Skeletal muscle cell (primary cell): ENCODE measurements around the gene IL5RA.

Experiments used
- DNase-seq: peaks from one replicate; pipeline ENCODE4 v3.0.0-alpha.2; 2010; ENCODE audit warnings: low read depth
- H3K4me3 ChIP-seq: 2 replicates; pipeline ENCODE4 v1.5.1; 2011; ENCODE audit warnings: low read depth, mild to moderate bottlenecking, control low read depth, low read length, moderate library complexity

The IL5RA gene

GRCh38 chr3:3071136-3071535, 39.0 kb downstream of the IL5RA start:
- no peak overlapping the region for H3K4me3 ChIP-seq
- DNase-seq: no peak

DNA sequence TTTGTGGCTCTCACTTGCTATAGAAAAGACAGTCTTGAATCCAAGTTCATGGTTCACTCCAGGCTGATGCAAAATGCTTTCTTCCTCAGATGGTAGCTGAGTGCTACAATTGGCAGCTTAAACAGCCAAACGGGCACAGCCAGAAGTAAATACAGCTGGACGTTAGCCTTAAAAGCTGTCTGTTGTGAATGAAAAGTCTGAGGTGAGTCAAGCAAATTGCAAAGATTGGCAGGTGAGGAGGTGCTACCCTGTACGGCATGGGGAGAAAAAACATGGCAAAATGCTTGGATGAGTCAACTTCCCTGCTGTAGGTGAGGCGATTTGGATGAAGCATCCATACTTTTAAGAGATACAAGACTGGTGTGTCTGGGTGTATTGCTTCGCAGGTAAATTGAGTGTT, 40.5 kb downstream of the IL5RA start:
- no peak overlapping the region for H3K4me3 ChIP-seq
- no peak for DNase-seq

GRCh38 chr3:3068358-3068881, 41.8 kb downstream of the IL5RA start:
- H3K4me3 ChIP-seq: no peak overlapping the region
- DNase-seq: no peak

GRCh38 chr3:3066910-3067309, 43.3 kb downstream of the IL5RA start:
- H3K4me3 ChIP-seq: no peak overlapping the region
- no peak for DNase-seq

DNA sequence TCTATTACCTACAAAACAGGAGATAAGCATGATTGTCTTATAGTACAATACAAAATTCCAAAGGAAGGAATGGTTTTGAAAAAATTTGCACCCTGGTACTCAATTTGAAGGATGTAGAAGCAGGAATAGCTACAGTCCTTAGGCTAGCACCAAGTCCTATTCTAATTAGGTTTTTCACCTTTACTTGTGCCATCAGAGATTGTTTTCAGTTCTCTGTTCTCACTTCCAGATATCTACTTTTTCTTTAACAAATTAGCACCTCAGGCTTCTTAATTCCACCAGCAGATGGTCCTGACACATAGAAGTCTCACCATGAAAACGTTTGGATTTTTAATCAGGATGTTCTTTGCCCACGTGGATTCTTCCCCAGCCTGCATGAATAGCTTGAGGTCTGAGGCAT, 43.8 kb downstream of the IL5RA start:
- DNase-seq: no peak
- no peak overlapping the region for H3K4me3 ChIP-seq

GRCh38 chr3:3065876-3066275, 44.3 kb downstream of the IL5RA start:
- H3K4me3 ChIP-seq: no peak overlapping the region

DNA sequence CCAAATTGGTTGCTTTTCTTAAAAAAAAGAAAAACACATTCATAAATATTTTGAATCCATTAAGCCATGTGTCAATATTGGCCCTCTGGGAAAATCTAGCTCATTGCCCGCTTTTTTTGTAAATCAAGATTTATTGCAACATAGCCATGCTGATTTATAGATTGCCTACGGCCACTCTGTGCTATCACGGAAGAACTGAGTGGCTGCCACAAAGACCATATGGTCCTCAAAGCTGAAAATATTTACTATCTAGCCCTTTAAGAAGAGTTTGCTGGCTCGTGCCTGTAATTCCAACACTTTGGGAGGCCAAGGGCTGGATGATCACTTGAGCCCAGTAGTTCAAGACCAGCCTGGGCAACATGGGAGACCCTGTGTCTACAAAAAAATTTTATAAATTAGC, 45.9 kb downstream of the IL5RA start:
- DNase-seq: no peak
- no peak overlapping the region for H3K4me3 ChIP-seq

More at GRCh38 chr3:3065876-3066275, 44.3 kb downstream of the IL5RA start:
- no peak for DNase-seq

GRCh38 chr3:3059645-3060044, 50.5 kb downstream of the IL5RA start:
- no peak for DNase-seq
- H3K4me3 ChIP-seq: no peak overlapping the region

GRCh38 chr3:3053974-3054373, 56.2 kb downstream of the IL5RA start:
- DNase-seq: no peak
- no peak overlapping the region for H3K4me3 ChIP-seq

- H3K4me3 ChIP-seq: no peak overlapping the region
- DNase-seq: no peak
These were observed 71.8 kb downstream of the IL5RA start for GRCh38 chr3:3038201-3038991.

DNA sequence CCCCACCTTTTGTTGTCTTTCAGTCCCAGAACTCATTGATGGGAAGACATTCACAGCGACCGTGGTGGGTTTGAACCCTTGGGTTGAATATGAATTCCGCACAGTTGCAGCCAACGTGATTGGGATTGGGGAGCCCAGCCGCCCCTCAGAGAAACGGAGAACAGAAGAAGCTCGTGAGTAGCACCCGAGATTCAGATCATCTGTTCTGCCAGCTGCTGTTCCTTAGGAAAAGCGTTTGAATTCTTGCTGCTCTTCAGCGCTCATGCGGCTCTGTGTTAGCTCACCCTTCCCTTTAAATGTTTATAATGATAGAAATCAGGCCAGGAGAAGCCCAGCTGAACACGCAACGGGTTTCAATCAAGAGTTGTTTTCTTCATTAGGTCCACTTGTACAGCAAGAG, 73.0 kb downstream of the IL5RA start:
- DNase-seq: no peak

GRCh38 chr3:3031326-3031725, 78.8 kb downstream of the IL5RA start:
- no peak for DNase-seq
- no peak overlapping the region for H3K4me3 ChIP-seq

More for the DNA sequence above, 73.0 kb downstream of the IL5RA start:
- H3K4me3 ChIP-seq: no peak overlapping the region

- no peak overlapping the region for H3K4me3 ChIP-seq
- no peak for DNase-seq
These were observed 82.1 kb downstream of the IL5RA start for GRCh38 chr3:3027976-3028567.

DNA sequence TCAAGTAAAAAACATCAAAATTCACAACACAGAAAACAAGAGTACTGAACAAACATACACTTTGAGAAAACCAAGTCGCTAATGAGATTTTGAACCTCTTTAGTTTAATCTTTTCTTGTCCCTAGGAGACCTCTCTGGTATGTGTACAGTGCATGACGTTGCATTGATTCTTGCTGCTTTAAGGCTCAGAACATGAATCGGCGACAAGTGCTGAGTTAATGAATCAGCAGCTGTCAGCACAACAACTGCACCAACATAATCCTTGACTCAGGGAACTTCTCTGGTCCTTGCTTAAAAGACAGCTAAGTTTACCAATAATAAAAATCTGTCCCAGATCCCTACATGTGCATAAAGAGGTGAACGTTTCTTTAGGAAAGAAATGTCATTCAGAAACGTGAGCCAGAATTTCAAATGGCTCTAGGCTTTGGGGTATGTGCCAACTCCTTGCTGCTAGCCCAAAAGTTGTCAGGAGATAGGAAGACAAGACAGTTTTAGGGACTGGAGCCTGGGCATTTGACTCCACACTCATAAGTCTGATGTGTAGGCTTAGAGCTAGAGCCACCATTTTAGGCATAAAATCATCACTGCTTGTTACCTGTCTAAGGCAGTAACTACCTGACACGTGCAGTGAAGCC, 86.9 kb downstream of the IL5RA start:
- DNase-seq: no peak
- no peak overlapping the region for H3K4me3 ChIP-seq

GRCh38 chr3:3020209-3020608, 90.0 kb downstream of the IL5RA start:
- no peak overlapping the region for H3K4me3 ChIP-seq
- no peak for DNase-seq
